Keratinocyte (primary cell): ENCODE results near the gene DRC1.

Experiments used
- EZH2 ChIP-seq: IDR thresholded peaks from one replicate; pipeline ENCODE4 v1.6.1; 2012; ENCODE audit warnings: inconsistent platforms, mild to moderate bottlenecking, low read length, moderate library complexity
- TF ChIP-seq, protein P1 (sequence below), 3 experiments: IDR thresholded peaks in 1 of 3; conservative IDR thresholded peaks in 1 of 3; optimal IDR thresholded peaks in 1 of 3; 2 replicates in 2 of 3; 3 replicates in 1 of 3; pipeline versions ENCODE3 to v1.5.1; 2011; ENCODE audit warnings: low read length in 3 of 3, mild to moderate bottlenecking in 3 of 3, moderate library complexity in 2 of 3, control low read depth in 1 of 3, inconsistent platforms in 1 of 3; ENCODE audit not compliant: insufficient read depth in 2 of 3; ENCODE audit errors: extremely low read depth in 1 of 3

DNA sequence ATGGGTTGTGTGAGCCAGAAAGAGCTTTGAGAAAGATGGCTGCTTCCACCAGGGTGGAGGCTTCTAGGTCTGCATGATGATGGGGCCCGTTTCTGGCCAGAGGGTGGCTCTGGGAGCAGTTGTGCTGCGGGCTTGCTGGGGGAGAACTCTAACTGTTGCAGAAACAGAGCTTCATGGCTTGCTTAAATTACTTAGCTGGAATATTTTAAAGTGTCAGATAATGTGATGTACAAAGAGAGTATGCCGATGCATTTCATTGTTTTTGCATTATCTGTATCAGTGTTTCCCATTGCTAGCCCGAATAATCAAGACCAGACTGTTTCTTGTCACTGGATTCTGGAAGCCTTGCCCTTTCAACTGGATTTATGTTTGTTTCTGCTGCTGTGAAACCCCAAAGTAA lies 6.3 kb upstream of the DRC1 start:
- TF ChIP-seq, protein P1, sequence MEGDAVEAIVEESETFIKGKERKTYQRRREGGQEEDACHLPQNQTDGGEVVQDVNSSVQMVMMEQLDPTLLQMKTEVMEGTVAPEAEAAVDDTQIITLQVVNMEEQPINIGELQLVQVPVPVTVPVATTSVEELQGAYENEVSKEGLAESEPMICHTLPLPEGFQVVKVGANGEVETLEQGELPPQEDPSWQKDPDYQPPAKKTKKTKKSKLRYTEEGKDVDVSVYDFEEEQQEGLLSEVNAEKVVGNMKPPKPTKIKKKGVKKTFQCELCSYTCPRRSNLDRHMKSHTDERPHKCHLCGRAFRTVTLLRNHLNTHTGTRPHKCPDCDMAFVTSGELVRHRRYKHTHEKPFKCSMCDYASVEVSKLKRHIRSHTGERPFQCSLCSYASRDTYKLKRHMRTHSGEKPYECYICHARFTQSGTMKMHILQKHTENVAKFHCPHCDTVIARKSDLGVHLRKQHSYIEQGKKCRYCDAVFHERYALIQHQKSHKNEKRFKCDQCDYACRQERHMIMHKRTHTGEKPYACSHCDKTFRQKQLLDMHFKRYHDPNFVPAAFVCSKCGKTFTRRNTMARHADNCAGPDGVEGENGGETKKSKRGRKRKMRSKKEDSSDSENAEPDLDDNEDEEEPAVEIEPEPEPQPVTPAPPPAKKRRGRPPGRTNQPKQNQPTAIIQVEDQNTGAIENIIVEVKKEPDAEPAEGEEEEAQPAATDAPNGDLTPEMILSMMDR (optimal IDR thresholded peaks at IDR 0.05 in 1 of 3, IDR thresholded peaks at IDR 0.05 in 1 of 3, conservative IDR thresholded peaks at IDR 0.05 in 1 of 3; ENCODE audit: extremely low read depth in 1 of 3, insufficient read depth in 2 of 3, low read length in 3 of 3): no peak
- no peak for TF ChIP-seq EZH2
